HG03521 (cell line): ENCODE data around the gene MEIS2.

ENCODE experiments used
- ATAC-seq: cut with Tn5 transposase; IDR thresholded peaks from one replicate; pipeline ENCODE4 v1.9.1; 2021; ENCODE audit warnings: mild to moderate bottlenecking, moderate library complexity; ENCODE audit not compliant: unreplicated experiment

MEIS2 gene

GRCh38 chr15:36882056-36882455, 218.3 kb downstream of the MEIS2 start:
- no peak for ATAC-seq

GRCh38 chr15:36881516-36881915, 218.8 kb downstream of the MEIS2 start:
- ATAC-seq, result no peak

GRCh38 chr15:36880913-36881460, 219.4 kb downstream of the MEIS2 start:
- no peak for ATAC-seq

- no peak for ATAC-seq
Observed at GRCh38 chr15:36880224-36880912, 220.0 kb downstream of the MEIS2 start.

GRCh38 chr15:36879568-36880222, 220.7 kb downstream of the MEIS2 start:
- no peak for ATAC-seq

- ATAC-seq, result no peak
Observed at GRCh38 chr15:36878684-36879262, 221.6 kb downstream of the MEIS2 start.

GRCh38 chr15:36877796-36878683, 222.3 kb downstream of the MEIS2 start:
- ATAC-seq, result peak; percentile 50

GRCh38 chr15:36877294-36877693, 223.1 kb downstream of the MEIS2 start:
- ATAC-seq, result no peak

GRCh38 chr15:36875740-36876334, 224.5 kb downstream of the MEIS2 start:
- ATAC-seq, result no peak

- ATAC-seq, result no peak
Observed at GRCh38 chr15:36874930-36875329, 225.4 kb downstream of the MEIS2 start.

GRCh38 chr15:36867436-36867835, 232.9 kb downstream of the MEIS2 start:
- ATAC-seq, result no peak

- no peak for ATAC-seq
Observed at GRCh38 chr15:36866896-36867295, 233.5 kb downstream of the MEIS2 start.

- ATAC-seq, result no peak
Observed at GRCh38 chr15:36863570-36863969, 236.8 kb downstream of the MEIS2 start.

- no peak for ATAC-seq
Observed at GRCh38 chr15:36860792-36861191, 239.6 kb downstream of the MEIS2 start.

GRCh38 chr15:36858423-36858822, 241.9 kb downstream of the MEIS2 start:
- ATAC-seq, result no peak

- ATAC-seq, result no peak
Observed at GRCh38 chr15:36856339-36856973, 243.9 kb downstream of the MEIS2 start.

- no peak for ATAC-seq
Observed at GRCh38 chr15:36850864-36851263, 249.5 kb downstream of the MEIS2 start.

GRCh38 chr15:36845270-36845669, 255.1 kb downstream of the MEIS2 start:
- ATAC-seq, result no peak

- ATAC-seq, result no peak
Observed at GRCh38 chr15:36844534-36844998, 255.8 kb downstream of the MEIS2 start.

GRCh38 chr15:36843822-36844221, 256.5 kb downstream of the MEIS2 start:
- ATAC-seq, result no peak
